ENCODE measurements around the gene SEMA3D. TPM values are rescaled to one million over a fixed set of nuclear protein-coding genes. Genes with fewer than 3 reads are reported as not detected.

The SEMA3D gene
- total RNA-seq, 4 donors from 2014 or later = 0.06 to 3.8 (median 0.14) TPM

DNA sequence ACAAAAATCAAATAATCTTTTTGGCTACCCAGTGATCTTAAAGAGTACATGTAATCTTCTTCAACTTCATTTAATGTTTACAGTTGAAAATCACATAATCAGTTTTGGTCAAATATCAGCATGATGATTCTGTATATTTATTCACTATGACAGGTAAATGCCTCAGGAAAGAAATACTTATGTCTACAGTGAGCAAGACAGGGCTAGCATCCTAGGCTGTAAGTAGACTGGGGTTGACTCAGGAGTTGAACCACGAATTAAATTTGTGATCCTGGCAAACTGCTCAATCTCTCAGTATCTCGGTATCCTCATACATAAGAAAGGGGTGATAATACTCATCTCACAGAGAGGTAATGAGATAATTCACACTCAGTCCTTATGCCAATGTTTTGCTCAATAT lies 71.8 kb downstream of the SEMA3D start:
- Histone ChIP-seq H3K27ac (no peak overlapping the region), H3K4me3 (no peak overlapping the region), H3K36me3 (no peaks in the 10 kb centered on the region), H3K4me1 (peaks cover 0 to 8% (median 0%) of the 10 kb centered on the region in 3 donors), H3K9me3 (peaks cover 0 to 4% (median 0%) of the 10 kb centered on the region in 3 donors), H3K27me3 (no peaks in the 10 kb centered on the region)
- no peak for DNase-seq
- TF ChIP-seq, protein P1, sequence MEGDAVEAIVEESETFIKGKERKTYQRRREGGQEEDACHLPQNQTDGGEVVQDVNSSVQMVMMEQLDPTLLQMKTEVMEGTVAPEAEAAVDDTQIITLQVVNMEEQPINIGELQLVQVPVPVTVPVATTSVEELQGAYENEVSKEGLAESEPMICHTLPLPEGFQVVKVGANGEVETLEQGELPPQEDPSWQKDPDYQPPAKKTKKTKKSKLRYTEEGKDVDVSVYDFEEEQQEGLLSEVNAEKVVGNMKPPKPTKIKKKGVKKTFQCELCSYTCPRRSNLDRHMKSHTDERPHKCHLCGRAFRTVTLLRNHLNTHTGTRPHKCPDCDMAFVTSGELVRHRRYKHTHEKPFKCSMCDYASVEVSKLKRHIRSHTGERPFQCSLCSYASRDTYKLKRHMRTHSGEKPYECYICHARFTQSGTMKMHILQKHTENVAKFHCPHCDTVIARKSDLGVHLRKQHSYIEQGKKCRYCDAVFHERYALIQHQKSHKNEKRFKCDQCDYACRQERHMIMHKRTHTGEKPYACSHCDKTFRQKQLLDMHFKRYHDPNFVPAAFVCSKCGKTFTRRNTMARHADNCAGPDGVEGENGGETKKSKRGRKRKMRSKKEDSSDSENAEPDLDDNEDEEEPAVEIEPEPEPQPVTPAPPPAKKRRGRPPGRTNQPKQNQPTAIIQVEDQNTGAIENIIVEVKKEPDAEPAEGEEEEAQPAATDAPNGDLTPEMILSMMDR (IDR thresholded peaks at IDR 0.05) = no peak
- TF ChIP-seq POLR2A (IDR thresholded peaks at IDR 0.05) = no peak
- WGBS, 2 donors = 52 to 68% methylated on average over 2 of the region's 2 CpGs
- intact Hi-C loops (cut with DNase I) = no loop called here

DNA sequence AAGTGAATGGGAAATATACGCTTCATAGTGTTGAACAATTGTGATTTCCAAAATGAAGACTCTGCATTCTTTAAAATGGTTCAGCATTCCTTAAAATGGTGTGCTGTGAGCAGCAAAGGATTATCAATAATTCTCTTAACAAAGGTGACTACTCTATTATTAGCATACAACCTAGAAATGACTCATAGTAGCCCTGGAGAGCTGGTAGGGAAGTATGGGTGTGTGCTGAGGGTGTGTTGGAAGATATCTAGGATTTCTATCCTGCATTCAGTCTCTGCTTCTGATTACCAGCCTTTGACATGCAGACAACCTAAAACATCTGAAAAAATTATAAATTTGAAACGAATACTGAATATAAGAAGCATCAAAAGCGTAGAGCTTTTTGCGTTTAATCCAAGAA lies 72.5 kb downstream of the SEMA3D start:
- Histone ChIP-seq H3K36me3 (no peaks in the 10 kb centered on the region), H3K4me1 (peaks cover 0 to 8% (median 0%) of the 10 kb centered on the region in 3 donors), H3K27me3 (no peaks in the 10 kb centered on the region), H3K4me3 (no peak overlapping the region), H3K27ac (no peak overlapping the region), H3K9me3 (peaks cover 0 to 2% (median 0%) of the 10 kb centered on the region in 3 donors)
- intact Hi-C loops (cut with DNase I) = no loop called here
- 44 to 62% methylated on average over 4 of the region's 4 CpGs for WGBS, 2 donors
- no peak for TF ChIP-seq POLR2A (IDR thresholded peaks at IDR 0.05)
- TF ChIP-seq, protein P1 (IDR thresholded peaks at IDR 0.05) = no peak
- DNase-seq = no peak

DNA sequence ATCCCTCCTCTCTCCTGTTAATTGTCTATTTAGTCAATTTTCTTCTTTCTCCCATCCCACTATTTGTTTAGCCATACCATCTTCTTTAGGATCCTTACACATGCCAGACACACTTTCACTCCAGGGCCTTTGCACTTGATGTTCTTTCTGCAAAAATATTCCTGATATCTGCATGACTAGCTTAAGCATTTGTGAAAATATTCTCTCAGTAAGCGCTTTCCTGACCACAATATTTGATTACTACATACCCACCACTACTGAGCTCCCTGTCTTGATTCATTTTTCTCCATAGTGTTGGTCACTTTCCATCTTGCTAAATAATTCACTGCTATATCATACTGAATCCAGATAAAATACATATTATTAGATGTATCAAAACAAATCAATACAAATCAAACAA lies 75.1 kb downstream of the SEMA3D start:
- DNase-seq = no peak
- H3K27ac ChIP-seq = no peak overlapping the region
- intact Hi-C loops (cut with DNase I) = no loop called here
- TF ChIP-seq, protein P1 (IDR thresholded peaks at IDR 0.05) = no peak
- TF ChIP-seq POLR2A (IDR thresholded peaks at IDR 0.05) = no peak
- 72 to 96% methylated on average over 1 of the region's 1 CpG for WGBS, 2 donors
- no peaks in the 10 kb centered on the region for H3K27me3 ChIP-seq
- peaks cover 0 to 8% (median 0%) of the 10 kb centered on the region in 3 donors for H3K4me1 ChIP-seq
- H3K9me3 ChIP-seq = no peaks in the 10 kb centered on the region
- no peak overlapping the region for H3K4me3 ChIP-seq
- H3K36me3 ChIP-seq = no peaks in the 10 kb centered on the region

DNA sequence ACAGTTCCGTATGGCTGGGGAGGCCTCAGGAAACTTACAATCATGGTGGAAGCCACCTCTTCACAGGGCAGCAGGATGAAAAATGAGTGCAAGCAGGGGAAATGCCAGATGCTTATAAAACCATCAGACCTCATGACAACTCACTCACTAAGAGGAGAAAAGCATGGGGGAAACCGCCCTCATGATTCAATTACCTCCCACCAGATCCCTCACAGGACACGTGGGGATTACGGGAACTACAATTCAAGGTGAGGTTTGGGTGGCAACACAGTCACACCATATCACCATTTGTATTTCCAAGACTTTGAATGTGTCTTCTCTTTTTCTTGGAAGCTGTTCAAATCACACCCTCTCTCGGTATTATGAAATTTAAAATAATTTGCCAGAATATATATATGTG lies 80.1 kb downstream of the SEMA3D start:
- no peak overlapping the region for H3K4me3 ChIP-seq
- WGBS, 2 donors = 78 to 84% methylated on average over 5 of the region's 5 CpGs
- no peak for TF ChIP-seq POLR2A (IDR thresholded peaks at IDR 0.05)
- TF ChIP-seq, protein P1 (IDR thresholded peaks at IDR 0.05) = no peak
- H3K9me3 ChIP-seq = no peaks in the 10 kb centered on the region
- no peak overlapping the region for H3K27ac ChIP-seq
- H3K27me3 ChIP-seq = no peaks in the 10 kb centered on the region
- H3K4me1 ChIP-seq = no peaks in the 10 kb centered on the region
- DNase-seq = no peak
- H3K36me3 ChIP-seq = no peaks in the 10 kb centered on the region
- intact Hi-C loops (cut with DNase I) = no loop called here

DNA sequence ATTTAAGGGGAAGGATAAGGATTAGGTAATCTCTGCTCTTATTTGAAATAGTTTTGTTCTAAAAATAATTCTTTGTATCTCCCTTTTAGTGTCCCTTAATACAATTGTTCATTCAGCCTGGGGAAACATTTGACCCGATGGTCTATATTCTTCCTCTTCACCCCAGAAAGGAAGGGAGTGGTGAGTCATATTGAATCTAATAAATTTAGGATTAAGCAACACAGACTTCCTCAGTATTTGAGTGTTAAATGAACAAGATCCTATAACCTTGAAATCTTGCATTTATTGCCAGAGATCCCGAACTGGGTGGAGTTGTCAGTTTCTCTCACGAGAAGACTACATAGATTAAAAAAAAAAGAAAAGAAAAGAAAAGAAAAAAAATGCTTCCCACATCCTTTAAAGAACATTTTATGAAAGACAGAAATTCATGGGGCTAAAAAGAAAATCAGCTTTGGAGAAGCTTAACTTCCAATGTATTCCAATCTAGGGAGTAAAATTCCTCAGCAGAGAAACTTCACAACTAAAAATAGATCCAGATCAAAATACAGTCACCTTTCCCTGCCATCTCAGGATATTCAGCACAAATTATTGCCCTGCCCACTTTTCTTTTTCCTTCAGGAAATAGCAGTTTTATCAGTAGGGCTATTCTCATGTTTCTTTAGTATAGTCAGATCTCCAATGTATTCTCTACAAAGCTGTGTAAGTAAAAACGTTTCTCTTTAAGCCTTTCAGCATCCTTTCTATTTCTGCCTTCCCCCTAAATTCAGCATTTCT lies 82.2 kb downstream of the SEMA3D start:
- DNase-seq = no peak
- intact Hi-C loops (cut with DNase I) = no loop called here
- no peaks in the 10 kb centered on the region for H3K27me3 ChIP-seq
- H3K4me3 ChIP-seq = no peak overlapping the region
- WGBS, 2 donors = 11 to 23% methylated on average over 4 of the region's 4 CpGs
- no peaks in the 10 kb centered on the region for H3K9me3 ChIP-seq
- no peaks in the 10 kb centered on the region for H3K4me1 ChIP-seq
- H3K36me3 ChIP-seq = no peaks in the 10 kb centered on the region
- no peak overlapping the region for H3K27ac ChIP-seq
- no peak for TF ChIP-seq POLR2A (IDR thresholded peaks at IDR 0.05)
- TF ChIP-seq, protein P1 (IDR thresholded peaks at IDR 0.05) = no peak

All from esophagus squamous epithelium (tissue), 5 donors.